Hepatocyte (in vitro differentiated cells): Measurements from ENCODE around the gene FAM98A.

ENCODE experiments used
- CTCF ChIP-seq: fragments of 200-600 bp; sonication (generic); IDR thresholded peaks from 2 replicates; pipeline ENCODE4 v1.5.1; 2016; ENCODE audit warnings: antibody characterized with exemption, mild to moderate bottlenecking; ENCODE audit not compliant: poor library complexity
- EZH2 ChIP-seq: fragments of 200-600 bp; sonication (generic); IDR thresholded peaks from 2 replicates; pipeline ENCODE4 v1.6.1; 2016; ENCODE audit warnings: antibody characterized with exemption, mild to moderate bottlenecking, borderline replicate concordance

- TF ChIP-seq CTCF, result no peak
- TF ChIP-seq EZH2, result no peak
Observed at GRCh38 chr2:33633315-33633714, 34.2 kb upstream of the FAM98A start.
